Neural progenitor cell (in vitro differentiated cells): ENCODE results near the gene MSI2.

ENCODE experiments used
- CTCF ChIP-seq: fragments of 200-600 bp; sonication (generic); IDR thresholded peaks from 2 replicates; pipeline ENCODE4 v1.5.1; 2017; ENCODE audit warnings: antibody characterized with exemption, mild to moderate bottlenecking
- EZH2phosphoT487 ChIP-seq: fragments of 200-600 bp; sonication (generic); IDR thresholded peaks from 2 replicates; pipeline ENCODE4 v1.6.1; 2017; ENCODE audit warnings: antibody characterized with exemption

DNA sequence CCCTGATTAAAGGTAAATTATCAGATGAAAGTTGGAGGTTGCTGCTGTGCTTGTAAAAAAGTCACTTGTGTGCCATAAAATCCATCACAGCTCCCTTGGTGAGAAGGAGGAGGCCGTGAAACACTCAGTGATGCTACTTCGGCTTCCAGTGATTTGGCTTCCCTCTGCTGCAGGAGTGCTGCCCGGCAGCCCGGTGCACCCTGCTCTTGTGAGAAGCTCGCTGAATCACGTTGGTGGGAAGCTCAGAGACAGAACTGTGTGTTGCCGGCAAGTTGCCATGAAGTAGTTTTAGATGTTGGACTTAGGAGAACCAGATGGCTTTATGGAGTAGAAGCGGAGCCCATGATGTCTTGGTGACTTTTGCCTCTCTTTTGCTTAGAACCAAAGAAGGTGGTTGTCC is 33.3 kb downstream of the MSI2 start:
- TF ChIP-seq EZH2phosphoT487 = no peak
- no peak for TF ChIP-seq CTCF
